GM21390 (cell line): ENCODE measurements around the gene ARHGAP15.
A peak's percentile ranks its signal among the peaks of the same experiment; 100 is the strongest.
"Not testable (repeated sequence)": the region's sequence is repeated elsewhere in the genome, so short reads cannot be mapped to it uniquely, and the experiment has no call there.

ENCODE experiments used
- ATAC-seq: cut with Tn5 transposase; IDR thresholded peaks from one replicate; pipeline ENCODE4 v1.9.1; 2021; ENCODE audit not compliant: unreplicated experiment

The ARHGAP15 gene

DNA sequence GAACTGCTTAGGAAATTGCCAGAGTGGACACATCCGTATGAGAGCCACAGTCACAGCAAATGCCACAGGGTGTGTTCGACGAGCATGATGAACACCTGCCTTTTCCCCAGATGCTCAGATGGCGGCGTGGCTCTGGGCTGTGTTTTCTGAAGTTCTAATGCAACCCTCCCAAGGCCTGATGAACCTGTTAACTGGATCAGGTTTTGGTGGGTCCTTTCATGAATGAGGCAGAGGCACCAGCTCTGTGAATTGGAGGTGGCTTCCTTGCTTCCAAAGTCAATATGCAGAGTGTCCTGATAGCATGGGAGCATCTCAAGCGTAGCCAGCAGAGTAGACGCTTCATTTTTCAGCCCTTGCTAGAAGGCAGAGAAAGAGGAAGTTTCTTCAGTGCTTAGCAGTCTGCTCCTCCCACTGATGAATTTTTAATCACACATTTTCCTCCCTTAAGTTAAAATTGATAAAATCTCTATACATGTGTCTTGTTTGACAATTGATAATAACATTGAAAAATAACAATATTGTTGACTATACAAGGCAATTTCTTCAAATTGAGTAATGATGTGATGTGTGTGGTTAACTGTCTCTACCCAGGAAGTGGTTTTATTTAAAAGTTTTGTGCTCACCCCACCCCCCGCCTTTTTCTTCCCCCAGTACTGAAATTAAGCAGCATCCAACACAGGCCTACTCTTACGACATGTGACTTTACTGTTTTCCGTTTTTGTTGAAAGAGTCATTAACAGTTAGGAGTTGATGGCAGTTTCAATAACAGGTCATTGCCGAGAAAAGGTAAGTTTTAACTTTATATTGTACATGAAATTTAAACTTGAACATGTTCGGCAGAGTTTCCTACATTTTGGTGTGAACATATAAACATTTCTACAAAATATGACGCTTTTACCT, at the start of gene ARHGAP15:
Gene ARHGAP15 (plus strand): TSS at position 739 of the 900 bp plus-strand sequence.
- peak; percentile 91 for ATAC-seq

DNA sequence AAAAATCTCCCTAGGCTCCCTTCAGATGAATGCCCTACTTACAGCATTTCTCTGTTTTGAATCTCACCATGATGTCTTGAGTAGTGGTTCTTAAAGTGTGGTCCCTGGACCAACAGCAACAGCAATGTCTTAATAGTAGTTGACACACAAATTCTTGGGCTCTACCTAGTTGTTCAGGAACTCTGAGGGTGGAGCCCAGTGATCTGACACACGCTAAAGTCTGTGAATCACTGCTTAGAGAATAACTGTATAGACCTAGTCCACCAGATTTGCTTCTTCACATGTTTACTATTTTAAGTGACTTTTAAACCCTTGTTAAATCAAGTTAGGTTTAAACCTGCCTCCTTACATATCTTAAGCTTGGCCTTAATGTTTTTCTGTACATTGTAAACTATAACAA, 47.6 kb upstream of the ARHGAP15 start:
- ATAC-seq, result no peak

DNA sequence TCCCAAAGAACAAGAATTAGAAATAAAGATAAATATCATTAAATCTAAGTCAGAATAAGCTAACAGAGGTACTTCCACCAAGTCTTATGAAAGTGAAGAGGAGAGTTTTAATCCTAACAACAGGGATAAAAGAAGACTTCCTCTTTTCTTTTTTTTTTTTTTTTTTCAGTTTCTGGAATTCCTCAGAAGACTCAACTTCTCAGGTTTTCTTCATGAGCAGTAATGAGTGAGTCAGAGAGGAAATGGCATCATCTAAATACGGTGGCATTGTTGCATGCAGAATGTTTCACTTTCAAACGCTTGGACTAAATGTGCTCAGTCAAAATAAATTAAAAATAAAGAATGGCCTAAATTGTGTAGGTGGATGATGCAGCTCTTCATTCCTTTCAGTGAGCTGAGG, 45.6 kb upstream of the ARHGAP15 start:
- no peak for ATAC-seq

DNA sequence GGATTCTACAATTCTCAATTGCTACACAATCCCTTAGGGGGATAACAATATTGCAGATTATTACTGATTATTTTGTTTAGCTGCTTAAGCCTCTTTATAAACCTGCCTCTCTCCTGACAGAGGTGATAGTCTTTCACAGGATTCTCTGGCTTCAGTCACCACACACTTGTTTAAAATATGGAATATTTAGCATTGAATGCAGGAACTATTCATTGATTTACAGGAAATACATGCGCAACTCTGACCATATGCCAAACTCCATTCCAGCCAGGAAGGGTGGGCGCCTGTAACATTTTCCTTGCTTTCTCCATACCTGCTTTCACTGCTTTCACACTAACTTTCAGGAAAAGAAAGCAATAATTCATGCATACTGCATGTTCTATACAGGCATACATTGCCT, 44.8 kb upstream of the ARHGAP15 start:
- ATAC-seq, result no peak

DNA sequence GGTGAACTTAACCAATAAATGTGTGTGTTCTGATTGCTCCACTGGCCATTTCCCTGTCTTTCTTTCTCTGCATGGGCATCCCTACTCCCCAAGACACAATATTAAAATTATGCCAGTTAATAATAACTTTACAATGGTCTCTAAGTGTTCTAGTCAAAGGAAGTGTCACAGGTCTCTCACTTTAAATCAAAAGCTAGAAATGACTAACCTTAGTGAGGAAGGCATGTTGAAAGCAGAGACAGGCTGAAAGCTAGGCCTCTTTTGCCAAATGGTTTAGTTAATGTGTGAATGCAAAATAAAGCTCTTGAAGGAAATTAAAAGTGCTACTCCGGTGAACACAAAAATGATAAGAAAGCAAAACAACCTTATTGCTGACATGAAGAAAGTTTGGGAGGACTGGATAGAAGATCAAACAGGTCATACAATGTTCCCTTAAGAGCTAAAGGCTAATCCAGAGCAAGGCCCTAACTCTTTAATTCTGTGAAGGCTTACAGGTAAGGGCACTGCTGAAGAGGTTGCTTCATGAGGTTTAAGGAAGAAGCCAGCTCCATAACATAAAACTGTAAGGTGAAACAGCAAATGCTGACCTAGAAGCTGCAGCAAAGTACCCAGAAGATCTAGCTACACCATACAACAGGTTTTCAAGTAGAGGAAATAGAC, 44.0 kb upstream of the ARHGAP15 start:
- ATAC-seq, result peak; percentile 83

DNA sequence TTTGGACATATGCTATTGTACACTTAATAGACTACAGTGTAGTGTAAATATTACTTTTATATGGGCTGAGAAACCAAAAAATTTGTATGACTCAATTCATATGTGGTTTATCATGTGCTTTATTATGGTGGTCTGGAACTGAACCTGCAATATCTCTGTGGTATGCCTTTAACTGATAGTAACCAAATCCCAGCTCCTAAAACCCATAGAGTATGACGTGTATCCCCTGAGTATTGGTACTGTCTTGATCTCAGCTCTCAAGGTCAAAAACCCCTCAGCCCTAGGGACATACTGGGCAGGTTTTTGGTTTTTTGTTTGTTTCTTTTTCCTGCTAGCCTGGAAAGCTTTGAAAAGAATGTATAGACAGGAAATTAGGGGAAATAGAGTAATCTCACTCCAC, 42.2 kb upstream of the ARHGAP15 start:
- ATAC-seq, result no peak

DNA sequence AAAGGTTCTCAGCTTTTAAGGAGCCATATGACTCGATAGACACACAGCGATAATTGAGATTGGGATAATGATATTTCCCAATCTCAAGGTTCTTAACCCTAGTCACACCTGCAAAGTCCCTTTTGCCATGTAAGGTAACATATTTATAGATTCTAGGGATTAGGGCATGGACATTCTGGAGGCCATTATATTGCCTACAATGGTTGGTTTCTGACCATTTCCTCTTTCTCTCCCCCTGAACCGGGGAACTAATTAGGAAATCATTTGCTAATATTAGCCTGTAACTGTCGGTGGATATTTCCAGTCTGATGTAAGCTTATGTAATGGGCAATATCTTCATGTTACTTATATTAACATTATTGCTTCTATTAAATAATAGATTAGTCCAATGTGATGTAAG, 40.8 kb upstream of the ARHGAP15 start:
- no peak for ATAC-seq

DNA sequence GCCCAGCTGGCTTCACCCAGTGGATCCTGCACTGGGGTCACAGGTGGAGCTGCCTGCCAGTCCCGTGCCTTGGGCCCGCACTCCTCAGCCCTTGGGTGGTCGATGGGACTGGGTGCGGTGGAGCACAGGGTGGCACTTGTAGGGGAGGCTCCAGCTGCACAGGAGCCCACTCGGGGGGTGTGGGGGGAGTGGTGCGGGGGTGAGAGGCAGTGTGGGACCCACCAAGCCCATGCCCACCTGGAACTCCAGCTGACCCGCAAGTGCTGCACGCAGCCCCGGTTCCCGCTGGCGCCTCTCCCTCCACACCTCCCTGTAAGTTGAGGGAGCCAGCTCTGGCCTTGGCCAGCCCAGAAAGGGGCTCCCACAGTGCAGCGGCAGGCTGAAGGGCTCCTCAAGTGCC, 39.7 kb upstream of the ARHGAP15 start:
- ATAC-seq, result not testable (repeated sequence)

DNA sequence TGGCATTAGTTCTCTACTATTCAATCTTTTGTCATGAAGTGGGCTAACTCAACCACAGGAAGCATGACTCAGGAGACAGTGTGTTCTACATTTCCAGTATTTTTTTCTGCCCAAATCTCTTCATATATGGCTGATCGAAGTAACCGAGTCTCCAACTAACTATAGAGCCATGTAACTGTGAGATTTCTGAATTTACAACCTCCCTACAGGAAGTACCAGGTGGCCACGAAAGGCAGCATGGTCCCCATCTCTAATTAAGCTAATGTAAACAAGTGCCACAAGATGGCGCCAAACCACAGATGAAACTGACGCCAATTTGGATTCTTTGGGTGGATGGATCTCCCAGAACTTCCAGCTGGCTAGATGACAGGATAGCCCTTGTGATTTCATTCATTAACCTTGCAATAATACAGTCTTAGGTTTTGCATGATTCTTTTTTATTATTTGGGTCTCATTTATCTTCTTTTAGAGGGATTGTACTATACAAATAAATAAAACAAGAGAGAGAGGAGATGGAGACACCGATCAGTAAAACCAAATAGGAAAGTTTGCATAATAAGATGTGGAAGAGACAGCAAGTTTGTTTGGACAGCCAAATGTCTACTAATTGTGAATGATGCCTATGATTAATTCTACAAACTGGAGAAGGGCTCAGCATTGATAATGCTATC, 18.3 kb upstream of the ARHGAP15 start:
- peak; percentile 91 for ATAC-seq

DNA sequence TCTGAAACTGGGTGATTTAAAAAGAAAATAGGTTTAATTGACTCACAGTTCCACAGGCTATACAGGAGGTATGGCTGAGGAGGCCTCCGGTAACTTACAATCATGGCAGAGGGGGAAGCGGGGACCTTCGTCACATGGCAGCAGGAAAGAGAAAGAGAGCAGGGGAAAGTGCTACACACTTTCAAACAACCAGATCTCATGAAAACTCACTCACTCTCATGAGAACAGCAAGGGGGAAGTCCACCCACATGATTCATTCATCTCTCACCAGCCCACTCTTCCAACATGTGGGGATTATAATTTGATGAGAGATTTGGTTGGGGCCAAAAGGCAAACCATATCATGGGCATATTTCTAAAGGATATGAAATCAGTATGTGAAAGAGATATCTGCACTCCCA, 12.0 kb upstream of the ARHGAP15 start:
- ATAC-seq, result no peak

DNA sequence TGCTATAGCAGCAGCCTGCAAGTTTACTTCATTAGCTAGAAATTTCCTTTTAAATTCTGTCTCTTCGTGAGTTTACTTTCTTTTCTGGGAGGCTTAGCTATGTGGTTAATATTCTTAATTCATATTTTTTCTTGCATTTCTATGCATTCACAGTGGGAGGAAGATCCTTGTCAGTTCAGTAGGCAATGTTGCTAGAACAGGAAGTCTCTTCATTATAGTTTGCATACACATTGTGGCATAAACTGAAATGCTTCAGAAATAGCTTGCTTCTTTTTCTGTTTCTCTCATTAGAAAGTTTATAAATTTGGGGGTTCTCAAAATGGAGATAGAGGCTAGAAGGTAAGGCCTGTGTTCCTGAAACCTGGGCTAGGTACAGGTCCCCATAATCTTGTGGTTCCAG, 8.1 kb upstream of the ARHGAP15 start:
- ATAC-seq, result no peak

DNA sequence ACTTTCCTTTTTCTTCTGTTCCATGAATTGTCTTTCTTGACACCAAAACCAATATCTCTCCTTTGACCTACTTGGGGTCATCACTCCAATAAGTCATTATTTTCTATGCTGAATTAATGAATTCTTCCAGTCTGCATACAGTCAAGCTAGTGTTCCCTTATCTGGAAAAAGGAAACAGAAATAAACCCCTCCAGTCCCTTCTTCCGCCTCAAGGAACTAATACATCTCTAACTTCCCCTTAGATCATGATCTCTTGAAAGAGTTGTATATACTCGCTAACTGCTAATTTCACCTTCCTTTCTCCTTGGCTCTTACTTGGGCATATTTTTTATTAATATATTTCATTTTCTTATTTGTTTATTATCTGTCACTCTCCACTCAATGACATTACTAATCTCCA, 7.3 kb upstream of the ARHGAP15 start:
- no peak for ATAC-seq

DNA sequence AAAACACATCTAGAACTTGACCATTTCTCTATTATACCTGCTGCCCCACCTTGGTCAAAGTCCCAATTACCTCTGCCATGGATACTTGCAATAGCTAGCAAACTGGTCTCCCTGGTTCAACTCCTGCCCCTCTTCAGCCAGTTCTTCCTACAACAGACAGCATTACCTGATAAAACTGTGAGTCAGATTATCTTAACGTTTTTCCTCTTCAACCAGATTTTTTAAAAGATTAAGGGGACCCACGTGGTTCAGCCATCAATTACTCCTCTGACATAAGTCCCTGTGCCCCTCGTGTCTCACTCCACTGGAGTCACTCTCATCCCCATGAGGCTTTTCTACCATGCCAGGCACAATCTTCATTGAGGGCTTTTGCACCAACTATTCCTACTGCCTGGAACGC, 5.3 kb upstream of the ARHGAP15 start:
- ATAC-seq, result no peak

DNA sequence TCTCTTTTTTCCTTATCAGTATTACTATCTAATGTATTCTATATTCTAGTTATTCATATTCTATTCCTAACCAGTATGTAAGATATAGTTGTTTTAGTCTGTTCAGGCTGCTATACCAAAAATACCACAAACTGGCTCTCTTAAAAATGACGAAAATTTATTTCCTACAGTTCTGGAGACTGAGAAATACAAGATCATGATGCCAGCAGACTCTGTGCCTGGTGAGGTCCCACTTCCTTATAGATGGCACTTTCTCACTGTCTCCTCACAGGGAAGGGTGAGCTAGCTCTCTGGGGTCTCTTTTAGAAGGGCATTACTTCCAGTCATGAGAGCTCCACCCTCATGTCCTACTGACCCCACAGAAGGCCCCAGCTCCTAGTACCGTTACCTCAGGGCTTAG, 4.8 kb upstream of the ARHGAP15 start:
- no peak for ATAC-seq

DNA sequence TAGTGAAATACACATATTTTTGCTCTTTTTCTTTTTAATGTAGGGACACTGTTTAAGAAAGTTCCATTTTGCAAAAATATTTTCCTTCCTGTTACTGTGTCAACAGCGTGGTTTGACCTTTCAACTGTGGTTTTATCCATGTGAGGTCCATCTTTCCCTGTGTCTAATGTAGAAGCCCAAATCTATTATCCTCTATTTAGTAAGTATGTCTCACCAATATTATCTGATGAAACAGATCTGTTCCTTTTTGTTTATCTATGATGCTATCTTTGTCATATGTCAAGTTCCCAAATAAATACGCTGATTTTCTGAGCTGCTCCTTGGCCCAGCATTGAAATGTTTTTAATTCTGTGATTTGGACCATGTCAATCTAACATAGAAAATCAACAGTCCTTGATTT, 3.5 kb upstream of the ARHGAP15 start:
- ATAC-seq, result no peak

DNA sequence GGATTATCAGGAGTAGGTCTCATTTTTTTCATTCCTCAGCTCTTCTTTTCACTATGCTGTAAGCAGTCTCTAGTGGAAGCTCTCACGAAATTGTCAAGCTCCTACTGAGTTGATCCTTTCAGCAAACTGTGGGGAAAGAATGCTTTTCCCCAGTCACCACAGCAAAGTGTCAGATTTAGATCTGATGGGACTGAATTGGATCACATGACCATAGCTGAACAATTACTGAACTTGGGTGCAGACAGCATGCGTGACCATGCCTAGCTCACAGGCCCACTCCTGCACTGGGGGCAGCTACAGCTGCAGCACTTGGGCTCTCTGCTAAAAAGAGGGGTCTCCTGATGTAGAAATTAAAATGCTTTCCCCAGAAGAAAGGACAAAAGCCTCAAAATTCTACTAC, 3.1 kb downstream of the ARHGAP15 start:
- no peak for ATAC-seq

DNA sequence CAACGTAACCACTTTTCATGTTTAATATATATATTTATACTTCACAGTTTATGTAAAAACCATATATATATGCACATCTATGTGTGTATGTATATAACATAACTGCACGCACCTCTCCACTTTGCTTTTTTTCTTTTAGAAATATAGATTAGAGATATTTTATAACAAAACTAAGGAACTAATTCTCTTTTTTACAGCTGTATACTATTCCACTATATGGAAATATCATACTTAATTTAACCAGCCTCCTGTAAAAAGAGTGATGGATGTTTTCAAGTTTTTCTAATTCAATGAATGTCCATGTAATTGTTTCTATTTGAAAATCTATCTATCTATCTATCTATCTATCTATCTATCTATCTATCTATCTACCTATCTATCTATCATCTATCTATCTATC, 4.6 kb downstream of the ARHGAP15 start:
- no peak for ATAC-seq

DNA sequence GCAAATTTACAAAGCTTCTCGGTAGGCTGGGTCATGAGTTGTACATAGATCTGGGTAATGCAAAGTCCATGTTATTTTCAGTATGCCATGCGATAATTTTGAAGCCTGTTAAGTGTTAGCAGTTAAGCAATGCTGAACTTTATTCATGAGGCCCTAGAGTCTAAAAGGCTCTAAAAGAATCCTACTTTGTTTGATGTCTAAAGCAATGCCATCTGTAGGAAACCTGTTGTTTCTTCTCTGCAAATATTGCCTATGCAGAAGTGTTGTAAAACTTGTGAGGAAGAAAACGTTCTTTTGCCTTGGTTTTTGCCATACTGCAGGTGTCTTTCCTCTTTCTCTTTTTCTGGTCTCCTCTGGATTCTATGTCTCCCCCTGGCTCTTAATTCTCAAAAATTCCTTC, 9.1 kb downstream of the ARHGAP15 start:
- ATAC-seq, result no peak

DNA sequence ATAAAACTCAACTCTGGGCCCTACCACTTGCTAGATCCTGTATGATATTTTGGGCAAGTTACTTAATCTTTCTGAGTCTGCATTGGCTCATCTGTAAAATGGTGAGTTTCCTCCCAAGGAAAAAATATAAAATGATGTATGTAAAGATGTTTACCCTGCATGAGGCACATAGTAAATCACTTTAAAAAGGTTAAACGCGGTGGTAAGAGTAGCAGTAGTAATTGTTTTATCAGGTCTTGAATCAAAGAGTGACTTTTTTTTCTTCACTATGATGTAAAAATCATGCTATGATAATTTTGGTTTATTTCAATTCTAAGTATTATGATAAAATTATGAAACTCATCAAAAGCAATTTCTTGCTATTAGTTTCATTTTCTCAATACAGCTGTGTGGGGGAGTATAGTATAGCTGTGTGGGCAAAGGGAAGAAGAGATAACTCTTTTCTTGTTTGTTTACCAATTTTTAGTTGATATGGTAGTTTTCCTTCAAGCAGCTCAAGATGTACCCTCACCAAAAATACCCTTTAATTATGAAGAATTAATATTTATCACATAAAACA, 10.7 kb downstream of the ARHGAP15 start:
- peak; percentile 32 for ATAC-seq

DNA sequence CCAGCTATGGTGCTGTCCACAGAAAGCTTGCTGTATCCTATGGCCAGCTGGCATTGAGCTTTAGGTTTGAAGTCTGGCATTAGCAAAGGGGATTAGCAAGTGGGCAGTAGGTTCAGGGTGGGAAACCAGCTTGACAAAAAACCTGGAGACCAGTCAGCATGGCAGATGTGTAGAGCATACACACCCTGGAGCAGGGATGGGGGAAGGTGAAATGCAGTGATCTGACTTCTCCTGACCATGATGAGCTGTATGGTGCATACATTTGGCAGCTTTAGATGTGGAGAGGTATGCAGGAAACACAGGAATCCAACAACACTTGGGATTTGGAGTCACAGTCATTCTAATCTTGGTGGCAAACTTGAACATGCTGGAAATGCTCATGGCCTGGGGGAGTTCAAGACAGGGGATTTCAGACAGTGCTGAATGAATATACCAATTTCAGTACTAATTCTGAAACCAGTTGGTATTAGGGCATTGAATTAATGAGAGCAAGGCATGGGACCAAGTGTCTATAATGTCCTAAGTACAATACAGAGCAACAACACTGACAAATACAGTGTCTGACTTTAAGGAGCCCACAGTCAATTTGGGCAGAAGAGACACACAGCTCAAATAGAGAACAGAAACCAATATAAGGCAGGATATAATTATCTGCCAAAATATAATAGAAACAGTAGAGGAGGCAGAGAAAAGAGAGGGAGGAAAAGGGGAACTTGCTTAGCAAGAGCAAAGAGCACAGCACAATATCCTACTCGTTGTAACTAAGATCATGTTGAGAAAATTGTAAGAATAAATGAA, 11.8 kb downstream of the ARHGAP15 start:
- ATAC-seq, result peak; percentile 82

DNA sequence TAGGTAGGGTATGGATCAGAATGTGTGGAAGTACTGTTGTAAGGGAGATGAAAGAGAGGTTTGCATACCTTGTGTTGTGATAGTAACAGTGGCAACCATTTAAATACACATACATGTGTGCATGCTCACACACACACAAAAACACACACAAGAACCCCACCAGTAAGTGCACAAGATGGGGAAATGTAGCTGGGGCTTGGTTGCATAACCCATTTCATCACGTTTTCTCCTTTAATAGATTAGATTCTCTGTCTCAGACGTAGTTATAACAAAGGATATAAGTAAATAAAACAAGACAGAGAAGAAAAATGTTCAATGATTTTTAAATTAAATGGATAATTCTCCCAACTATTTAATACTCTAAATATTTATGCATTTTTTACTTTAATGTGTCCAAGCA, 13.4 kb downstream of the ARHGAP15 start:
- no peak for ATAC-seq
